Amniotic stem cell (primary cell): ENCODE measurements around the gene MTERF4.

Experiments
- DNase-seq: peaks from one replicate; lab custom pipeline; 2025; lab: John Stamatoyannopoulos, UW

MTERF4 gene

DNA sequence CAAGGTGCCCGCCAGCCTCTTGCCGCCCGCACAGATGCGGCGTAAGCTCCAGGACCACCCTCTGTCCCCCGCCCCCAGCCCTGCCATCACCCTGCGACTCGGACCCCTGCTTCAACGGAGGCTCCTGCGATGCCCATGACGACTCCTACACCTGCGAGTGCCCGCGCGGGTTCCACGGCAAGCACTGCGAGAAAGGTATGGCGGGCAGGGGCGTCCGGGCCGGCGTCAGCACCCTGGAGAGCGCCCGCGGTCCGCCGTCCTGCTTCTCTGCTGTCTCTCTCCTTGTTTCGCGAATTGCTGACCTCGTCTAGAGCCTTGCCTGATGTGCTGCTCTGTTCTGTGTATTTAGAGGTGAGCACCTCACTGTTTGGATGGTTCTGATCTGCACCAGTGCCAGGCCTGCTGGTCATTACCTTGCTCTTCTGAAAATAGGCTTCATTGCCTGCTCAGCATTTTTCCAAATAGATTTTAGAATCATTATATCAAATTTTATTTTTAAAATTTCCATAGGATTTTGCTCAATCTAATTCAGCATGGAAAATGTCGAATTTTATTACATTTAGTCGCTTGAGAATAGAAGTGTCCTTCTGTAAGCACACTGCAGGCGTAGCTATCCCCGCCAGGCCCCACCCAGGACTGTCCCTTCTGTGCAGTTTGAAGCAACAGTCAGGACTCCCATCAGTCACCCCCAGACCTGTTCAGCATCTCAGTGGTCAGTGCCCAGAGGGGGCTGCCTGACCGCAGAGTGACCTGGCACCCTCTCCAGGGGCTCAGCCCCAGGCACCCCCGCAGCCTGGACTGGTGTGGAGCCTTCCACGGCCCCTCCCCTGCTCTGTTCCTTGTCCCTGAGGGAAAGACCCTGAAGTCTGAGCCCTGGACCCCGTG is 52.1 kb downstream of the MTERF4 start:
- DNase-seq, result no peak

GRCh38 chr2:241048949-241049343 is 53.1 kb downstream of the MTERF4 start:
- DNase-seq, result no peak

DNA sequence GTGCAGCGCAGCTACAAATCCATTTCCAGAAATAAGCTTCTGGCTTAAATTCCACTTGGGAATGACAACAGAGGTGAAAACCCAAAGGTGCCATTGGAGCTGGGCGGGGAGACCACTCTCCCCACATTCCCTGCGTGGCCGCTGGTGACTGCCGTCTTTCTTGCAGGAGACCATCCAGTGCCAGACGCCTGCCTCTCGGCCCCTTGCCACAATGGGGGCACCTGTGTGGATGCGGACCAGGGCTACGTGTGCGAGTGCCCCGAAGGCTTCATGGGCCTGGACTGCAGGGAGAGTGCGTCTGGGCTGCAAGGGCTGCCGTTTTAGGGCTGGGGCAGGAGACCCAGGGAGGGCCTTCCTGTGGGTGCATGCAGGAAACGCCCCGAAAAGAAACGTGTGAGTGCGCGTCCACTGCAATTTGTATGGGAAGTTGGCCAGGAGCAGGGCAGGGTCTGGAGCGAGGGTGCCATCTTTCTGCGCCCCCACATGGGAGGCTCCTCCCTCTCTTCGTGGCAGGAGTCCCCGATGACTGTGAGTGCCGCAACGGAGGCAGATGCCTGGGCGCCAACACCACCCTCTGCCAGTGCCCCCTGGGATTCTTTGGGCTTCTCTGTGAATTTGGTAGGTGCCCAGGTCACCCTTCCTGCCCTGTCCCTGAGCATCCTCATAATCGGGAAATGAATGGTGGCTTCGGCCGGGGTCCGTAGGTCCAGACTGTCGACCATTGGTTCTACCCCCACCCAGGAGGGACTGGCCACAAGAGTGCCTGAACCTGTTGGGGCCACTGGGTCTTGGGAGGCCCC is 53.7 kb downstream of the MTERF4 start:
- DNase-seq, result no peak

DNA sequence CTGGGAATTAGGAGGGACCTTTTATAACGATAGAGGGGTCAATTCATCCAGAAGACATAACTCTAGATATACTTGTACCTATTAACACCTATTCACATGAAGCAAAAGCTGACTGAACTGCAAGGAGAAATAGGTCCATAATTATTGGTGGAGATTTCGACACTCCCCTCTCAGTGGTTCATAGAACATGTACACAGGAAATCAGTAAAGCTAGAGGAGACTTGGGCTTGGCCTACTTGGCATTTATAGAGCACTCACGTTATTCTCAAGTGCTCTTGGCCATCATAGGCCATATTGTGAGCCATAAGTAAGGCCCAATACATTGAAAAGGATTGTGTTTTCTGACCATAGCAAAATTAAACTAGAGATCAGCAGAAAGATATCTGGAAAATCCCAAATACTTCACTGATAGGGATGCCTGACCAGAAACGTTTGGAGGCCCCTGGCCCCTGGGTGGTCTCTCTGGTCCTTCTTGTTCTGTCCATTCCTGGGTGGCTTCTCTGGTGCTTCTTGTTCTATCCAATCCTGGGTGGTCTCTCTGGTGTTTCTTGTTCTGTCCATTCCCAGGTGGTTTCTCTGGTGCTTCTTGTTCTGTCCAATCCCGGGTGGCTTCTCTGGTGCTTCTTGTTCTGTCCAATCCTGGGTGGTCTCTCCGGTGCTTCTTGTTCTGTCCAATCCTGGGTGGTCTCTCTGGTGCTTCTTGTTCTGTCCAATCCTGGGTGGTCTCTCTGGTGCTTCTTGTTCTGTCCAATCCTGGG is 54.7 kb downstream of the MTERF4 start:
- DNase-seq, result no peak
